ENCODE data around the gene MAN1A1.

- TF ChIP-seq CTCF (optimal IDR thresholded peaks at IDR 0.05 in 1 of 3, IDR thresholded peaks at IDR 0.05 in 1 of 3, conservative IDR thresholded peaks at IDR 0.05 in 1 of 3; ENCODE audit: extremely low read depth in 1 of 3, insufficient read depth in 2 of 3, low read length in 3 of 3) = no peak
- no peak for TF ChIP-seq EZH2 (IDR thresholded peaks at IDR 0.05; ENCODE audit: low read length)
Observed at GRCh38 chr6:119152187-119152586, 197.4 kb downstream of the MAN1A1 start.

Data from keratinocyte (primary cell).